ENCODE data around the gene GSK3B. TPM values are rescaled to one million over a fixed set of nuclear protein-coding genes. Genes with fewer than 3 reads are reported as not detected.

Gene GSK3B
- total RNA-seq, 1 experiment from 2014 or later: 50.0 TPM

GRCh38 chr3:119776304-119776703, 317.9 kb downstream of the GSK3B start:
- no peak overlapping the region for H3K9ac ChIP-seq (ENCODE audit: low read length)
- DNase-seq (ENCODE audit: low read depth, low spot score): no peak
- no peak overlapping the region for H2AFZ ChIP-seq (ENCODE audit: low read depth, low read length, poor library complexity, severe bottlenecking)
- H3K9me3 ChIP-seq (ENCODE audit: control insufficient read depth in 1 of 2, insufficient read depth in 1 of 2, low read depth in 1 of 2, low read length in 2 of 2): 0 out of 4 replicates have a peak, but pooled peaks cover 0 to 3% of the 10 kb centered on the region in 2 experiments
- ChIA-PET CTCF (no interaction called here), RAD21 (ENCODE audit: low non-redundant PET in 1 of 2, low total read pairs in 2 of 2, uncharacterized antibody in 2 of 2, unreplicated experiment in 2 of 2) (no interaction called here), POLR2A (no interaction called here)
- H3K79me2 ChIP-seq (ENCODE audit: insufficient read depth, low read length): no peaks in the 10 kb centered on the region
- no peak for ATAC-seq
- no peak overlapping the region for H3K4me3 ChIP-seq (replicated peaks in 1 of 2; ENCODE audit: low read depth in 1 of 2, low read length in 2 of 2)
- TF ChIP-seq MAX (IDR thresholded peaks at IDR 0.05) (no peak), EZH2 (IDR thresholded peaks at IDR 0.05) (no peak), CEBPB (IDR thresholded peaks at IDR 0.05; ENCODE audit: low read depth) (no peak), ZNF274 (IDR thresholded peaks at IDR 0.05; ENCODE audit: low read depth, low read length) (no peak), CBX3 (IDR thresholded peaks at IDR 0.05; ENCODE audit: low read depth) (no peak), FOSL1 (IDR thresholded peaks at IDR 0.05; ENCODE audit: low read depth) (no peak)
- H3K27me3 ChIP-seq (ENCODE audit: insufficient read depth, low read length): no peaks in the 10 kb centered on the region
- H3K27ac ChIP-seq (ENCODE audit: low read depth, low read length): no peak overlapping the region
- H3K9me2 ChIP-seq (ENCODE audit: insufficient read depth): no peaks in the 10 kb centered on the region
- no peaks in the 10 kb centered on the region for H3K36me3 ChIP-seq (ENCODE audit: control insufficient read depth in 1 of 2, insufficient read depth in 2 of 2, low read length in 2 of 2)
- no peaks in the 10 kb centered on the region for H4K20me1 ChIP-seq (ENCODE audit: insufficient read depth)
- no peak overlapping the region for H3K4me2 ChIP-seq (ENCODE audit: low read length)
- intact Hi-C loops (cut with micrococcal nuclease): no loop called here
- no peaks in the 10 kb centered on the region for H3K4me1 ChIP-seq (ENCODE audit: control insufficient read depth in 1 of 2, insufficient read depth in 2 of 2, low read length in 2 of 2)
- no TSS peak for BruUV-seq (replicated peaks)

GRCh38 chr3:119774444-119774843, 319.8 kb downstream of the GSK3B start:
- Histone ChIP-seq H3K9me2 (ENCODE audit: insufficient read depth) (no peaks in the 10 kb centered on the region), H3K9ac (ENCODE audit: low read length) (no peak overlapping the region), H3K9me3 (ENCODE audit: control insufficient read depth in 1 of 2, insufficient read depth in 1 of 2, low read depth in 1 of 2, low read length in 2 of 2) (0 out of 4 replicates have a peak, but pooled peaks cover 0 to 3% of the 10 kb centered on the region in 2 experiments), H2AFZ (ENCODE audit: low read depth, low read length, poor library complexity, severe bottlenecking) (no peak overlapping the region), H3K4me2 (ENCODE audit: low read length) (no peak overlapping the region), H3K36me3 (ENCODE audit: control insufficient read depth in 1 of 2, insufficient read depth in 2 of 2, low read length in 2 of 2) (no peaks in the 10 kb centered on the region), H3K4me3 (replicated peaks in 1 of 2; ENCODE audit: low read depth in 1 of 2, low read length in 2 of 2) (no peak overlapping the region), H3K79me2 (ENCODE audit: insufficient read depth, low read length) (no peaks in the 10 kb centered on the region), H3K4me1 (ENCODE audit: control insufficient read depth in 1 of 2, insufficient read depth in 2 of 2, low read length in 2 of 2) (no peaks in the 10 kb centered on the region), H3K27me3 (ENCODE audit: insufficient read depth, low read length) (no peaks in the 10 kb centered on the region), H4K20me1 (ENCODE audit: insufficient read depth) (no peaks in the 10 kb centered on the region), H3K27ac (ENCODE audit: low read depth, low read length) (no peak overlapping the region)
- RAD21 ChIA-PET (ENCODE audit: low non-redundant PET in 1 of 2, low total read pairs in 2 of 2, uncharacterized antibody in 2 of 2, unreplicated experiment in 2 of 2): no interaction called here
- intact Hi-C loops (cut with micrococcal nuclease): no loop called here
- no TSS peak for BruUV-seq (replicated peaks)
- DNase-seq (ENCODE audit: low read depth, low spot score): no peak
- CTCF ChIA-PET: no interaction called here
- POLR2A ChIA-PET: no interaction called here
- ATAC-seq: no peak
- no peak for TF ChIP-seq EZH2 (IDR thresholded peaks at IDR 0.05)
- no peak for TF ChIP-seq SP1 (IDR thresholded peaks at IDR 0.05; ENCODE audit: low read depth)
- no peak for TF ChIP-seq RAD21 (IDR thresholded peaks at IDR 0.05; ENCODE audit: low read depth)
- TF ChIP-seq CEBPB (IDR thresholded peaks at IDR 0.05; ENCODE audit: low read depth): no peak
- TF ChIP-seq ZFX (IDR thresholded peaks at IDR 0.05): no peak
- no peak for TF ChIP-seq SRF (IDR thresholded peaks at IDR 0.05; ENCODE audit: low read depth)

Other genes starting within 250 kb of the GSK3B start
- gene GPR156, start 190.8 kb upstream of the GSK3B start, total RNA-seq (2021; ENCODE audit: unreplicated experiment): 0.15 TPM

Data from HCT116 (cell line).